DMS114 treated with DMSO at 0.1 percent for 48 hours (cell line): Measurements from ENCODE around the gene NIN.

Experiments
- DNase-seq: peaks from one replicate; lab custom pipeline; 2025; ENCODE audit not compliant: unreplicated experiment; lab: John Stamatoyannopoulos, UW

Gene NIN

DNA sequence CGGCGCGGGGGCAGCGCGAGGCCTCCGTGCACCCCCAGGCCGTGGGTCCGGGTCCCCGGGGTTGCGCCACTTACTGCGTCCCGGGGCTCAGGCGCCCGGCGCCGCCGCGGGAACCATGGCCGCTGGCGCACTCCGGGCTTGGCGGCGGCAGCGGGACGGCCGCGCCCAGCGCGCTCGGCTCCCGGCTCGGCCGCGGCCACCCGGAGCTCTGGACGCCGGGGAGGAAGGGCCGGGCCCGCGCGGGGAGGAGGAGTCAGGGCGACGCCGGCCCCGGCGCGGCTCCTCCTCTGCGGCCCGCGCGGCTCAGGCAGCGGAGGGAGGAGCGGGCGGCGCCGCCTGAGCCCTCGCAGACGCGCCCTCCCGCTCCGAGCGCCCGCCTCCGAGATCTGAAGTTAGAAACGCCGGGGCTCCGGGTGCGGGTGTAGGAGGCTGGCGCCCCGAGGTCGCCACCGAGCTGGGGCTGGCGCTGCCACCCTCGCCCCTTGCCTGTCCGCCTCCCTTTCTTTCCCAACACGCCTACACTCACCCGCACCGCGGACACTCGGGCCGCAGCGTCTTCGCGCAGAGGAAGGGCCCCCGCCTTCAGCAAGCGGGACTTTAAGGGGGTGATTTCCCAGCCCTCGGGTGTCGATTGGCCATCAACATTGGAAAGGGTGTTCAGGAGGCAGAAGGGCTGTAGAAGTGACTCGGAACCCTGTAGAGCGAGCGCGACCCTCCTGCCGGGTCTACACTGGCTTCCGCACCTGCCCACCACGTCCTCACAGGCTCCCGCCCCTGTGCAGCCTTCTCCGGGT lies at the start of gene NIN:
Gene NIN, minus strand, starts transcription at position 231 of the 794 bp plus-strand sequence. CDS start 9,106 bp downstream, outside the sequence.
- DNase-seq, result peak; percentile 49

- DNase-seq, result no peak
Observed at GRCh38 chr14:50875359-50876070, 44.6 kb upstream of the NIN start.

GRCh38 chr14:50874757-50875156 lies 43.8 kb upstream of the NIN start:
- DNase-seq, result no peak

DNA sequence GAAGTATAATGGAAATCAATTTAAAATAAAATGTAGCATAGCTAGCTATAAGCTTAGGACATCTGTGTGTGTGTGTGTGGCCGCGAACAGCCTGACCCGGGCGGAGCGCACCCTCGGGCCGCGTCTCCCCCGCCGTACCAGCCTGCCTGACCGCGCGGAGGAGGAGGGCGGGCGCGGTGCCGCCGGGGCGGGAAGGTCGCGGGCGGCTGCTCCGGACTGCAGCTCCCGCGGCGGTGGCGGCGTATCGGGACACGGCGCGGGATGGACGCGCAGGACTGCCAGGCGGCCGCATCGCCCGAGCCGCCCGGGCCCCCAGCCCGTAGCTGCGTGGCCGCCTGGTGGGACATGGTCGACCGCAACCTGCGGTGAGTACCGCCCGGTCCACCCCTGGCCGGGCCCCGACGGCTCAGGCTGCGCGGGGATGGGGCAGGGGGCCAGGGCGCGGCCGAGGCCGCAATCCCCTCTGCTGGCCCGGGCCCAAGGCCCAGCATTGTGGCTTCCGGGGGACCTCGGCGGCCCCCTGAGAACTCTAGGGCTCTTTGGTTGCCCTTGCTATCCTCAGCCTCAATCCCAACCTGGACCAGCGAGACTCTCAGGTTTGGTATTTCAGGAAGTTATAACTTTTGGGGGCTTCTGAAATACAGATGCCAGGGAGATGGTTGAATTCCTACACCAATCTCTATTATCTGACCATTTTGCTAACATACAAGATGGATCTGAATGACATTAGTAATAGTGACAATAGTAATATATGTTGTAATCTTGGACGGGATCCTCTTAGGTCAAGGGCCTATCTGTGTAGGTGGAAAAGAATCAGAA lies 41.2 kb upstream of the NIN start, which contains the start of gene ABHD12B:
Gene ABHD12B, plus strand, starts transcription at position 140 of the 819 bp plus-strand sequence. Its CDS starts 122 bp downstream, at position 262.
- DNase-seq, result no peak

- no peak for DNase-seq
Observed at GRCh38 chr14:50871228-50871627, 40.3 kb upstream of the NIN start.

- no peak for DNase-seq
Observed at GRCh38 chr14:50865391-50866076, 34.6 kb upstream of the NIN start.

DNA sequence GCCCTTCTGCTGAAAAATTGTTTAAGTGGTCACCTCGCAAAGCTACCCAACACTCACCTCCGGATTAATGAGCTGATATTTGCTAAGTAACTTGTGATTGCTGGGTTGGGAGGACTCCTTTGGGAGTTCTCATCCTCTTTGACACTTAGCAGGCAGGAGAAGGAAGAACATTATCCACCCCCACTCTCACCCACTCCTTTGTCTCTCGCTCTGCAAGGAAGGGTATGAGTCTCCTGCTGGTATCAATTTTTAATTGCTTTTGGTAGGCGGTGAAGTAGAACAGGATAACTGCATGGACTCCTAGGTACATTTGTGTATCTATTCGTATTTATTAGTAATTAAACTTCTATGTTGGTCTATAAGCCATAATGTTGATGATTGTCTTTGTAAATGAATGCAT lies 34.0 kb upstream of the NIN start:
- DNase-seq, result no peak

GRCh38 chr14:50864237-50864636 lies 33.3 kb upstream of the NIN start:
- no peak for DNase-seq

DNA sequence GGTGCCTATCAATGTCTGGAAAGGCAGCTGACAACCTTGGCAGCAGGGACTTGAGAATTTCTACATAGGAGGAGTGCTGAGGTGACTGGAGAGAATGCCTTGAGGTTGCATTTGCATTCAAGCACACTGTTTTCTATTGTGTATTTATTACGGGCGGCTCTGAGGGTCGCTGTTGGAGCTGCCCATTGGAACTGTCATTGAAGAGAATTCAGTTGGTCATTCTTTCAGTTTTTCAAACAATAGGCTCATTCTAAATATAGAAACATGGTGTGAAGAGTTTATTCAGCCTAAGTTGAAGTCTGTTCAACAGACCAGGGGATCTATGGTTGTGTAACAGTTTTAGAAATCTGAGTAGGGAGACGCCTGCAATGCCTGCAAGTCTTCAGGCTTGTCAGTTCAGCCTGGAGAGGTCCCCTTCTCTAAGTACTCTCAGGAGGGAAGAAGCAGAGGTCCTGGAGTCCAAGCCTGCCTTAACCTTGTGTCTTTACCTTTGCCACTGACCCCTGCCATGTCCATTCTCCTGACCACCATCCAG lies 31.1 kb upstream of the NIN start:
- DNase-seq, result no peak

DNA sequence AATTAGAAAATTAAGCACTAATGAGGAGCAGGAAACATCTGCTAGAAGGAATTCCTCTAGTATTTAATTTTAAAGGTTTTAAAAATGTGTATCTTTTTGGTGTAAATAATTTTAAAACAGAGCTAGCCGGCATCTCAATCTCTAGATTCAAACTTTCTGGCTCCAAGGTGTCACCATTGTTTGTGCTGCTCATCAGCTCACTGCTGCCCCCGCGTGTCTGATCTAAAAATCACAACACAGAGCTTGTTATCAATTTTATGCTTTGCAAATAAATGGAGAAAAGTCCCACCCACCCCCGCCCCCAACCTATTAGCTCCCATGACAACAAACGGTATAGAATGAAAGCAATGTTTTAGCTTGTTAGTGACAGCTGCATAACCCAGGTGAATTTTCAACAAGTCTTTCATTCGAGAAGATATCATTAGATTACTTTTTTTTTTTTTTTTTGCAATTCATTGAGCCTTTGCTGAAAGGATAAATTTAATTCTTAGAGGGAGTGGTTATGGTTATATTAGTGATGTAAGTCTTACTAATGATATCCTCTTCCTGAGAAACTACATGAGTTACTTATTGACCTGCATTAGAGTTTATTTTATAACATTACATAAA lies 29.6 kb upstream of the NIN start:
- peak; percentile 74 for DNase-seq

DNA sequence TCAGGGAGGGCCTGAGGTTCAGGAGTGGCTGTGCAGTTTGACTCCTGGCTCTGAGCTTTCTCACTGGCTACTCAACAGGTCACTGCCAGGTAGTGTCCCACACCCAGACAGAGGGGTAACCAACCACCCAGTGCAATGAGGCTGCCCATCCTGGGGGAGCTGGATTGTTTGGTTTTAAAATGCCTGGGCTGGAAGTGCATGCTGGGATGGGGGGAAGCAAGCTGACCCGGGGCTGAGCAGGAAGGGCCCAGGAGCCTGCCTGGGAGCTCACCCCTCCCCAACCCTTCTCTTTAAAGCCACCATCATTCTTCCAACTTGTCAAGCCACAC lies 28.3 kb upstream of the NIN start:
- no peak for DNase-seq

GRCh38 chr14:50856660-50857059 lies 25.7 kb upstream of the NIN start:
- no peak for DNase-seq

GRCh38 chr14:50855558-50855957 lies 24.6 kb upstream of the NIN start:
- no peak for DNase-seq

- DNase-seq, result no peak
Observed at GRCh38 chr14:50854521-50854920, 23.6 kb upstream of the NIN start.

GRCh38 chr14:50853891-50854290 lies 22.9 kb upstream of the NIN start:
- no peak for DNase-seq

- no peak for DNase-seq
Observed at GRCh38 chr14:50846226-50846880, 15.4 kb upstream of the NIN start.

- DNase-seq, result no peak
Observed at GRCh38 chr14:50845166-50845565, 14.2 kb upstream of the NIN start.

DNA sequence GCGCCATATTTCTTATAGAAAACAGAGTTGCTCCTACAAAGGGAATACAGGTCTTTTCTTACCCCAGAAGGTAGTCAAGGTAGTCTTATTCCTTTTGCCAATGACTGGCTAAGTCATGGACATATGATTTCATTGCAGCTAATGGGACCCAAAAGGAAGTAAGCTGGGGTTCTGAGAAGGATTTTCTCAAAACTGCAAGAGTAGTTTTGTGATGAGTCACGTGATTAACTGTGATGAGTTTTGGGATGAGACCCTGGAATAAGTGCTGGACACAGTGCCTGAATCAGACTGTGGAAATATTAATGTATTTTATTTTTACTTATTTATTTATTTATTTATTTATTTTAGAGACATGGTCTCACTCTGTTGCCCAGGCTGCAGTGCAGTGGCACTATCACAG lies 13.4 kb upstream of the NIN start:
- no peak for DNase-seq

DNA sequence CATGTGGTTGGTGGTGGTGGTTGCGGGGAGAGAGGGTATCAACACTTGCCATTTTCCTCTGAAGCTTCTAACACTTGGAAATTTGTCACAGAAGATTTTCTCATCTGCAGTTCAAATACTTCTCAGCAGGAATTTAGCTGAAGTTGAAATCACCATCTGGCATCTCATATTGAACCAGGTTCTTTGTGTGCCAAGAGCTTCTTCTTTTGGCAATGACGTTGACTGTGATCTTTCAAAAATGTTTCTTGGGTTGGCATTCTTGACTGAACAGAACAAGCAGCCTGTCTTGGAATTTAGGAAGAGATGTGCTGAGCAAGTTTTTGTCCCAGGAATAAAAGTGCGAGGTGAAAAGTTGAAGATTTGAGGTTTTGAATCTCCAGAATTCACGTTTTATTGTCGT lies 8.7 kb upstream of the NIN start:
- DNase-seq, result no peak

DNA sequence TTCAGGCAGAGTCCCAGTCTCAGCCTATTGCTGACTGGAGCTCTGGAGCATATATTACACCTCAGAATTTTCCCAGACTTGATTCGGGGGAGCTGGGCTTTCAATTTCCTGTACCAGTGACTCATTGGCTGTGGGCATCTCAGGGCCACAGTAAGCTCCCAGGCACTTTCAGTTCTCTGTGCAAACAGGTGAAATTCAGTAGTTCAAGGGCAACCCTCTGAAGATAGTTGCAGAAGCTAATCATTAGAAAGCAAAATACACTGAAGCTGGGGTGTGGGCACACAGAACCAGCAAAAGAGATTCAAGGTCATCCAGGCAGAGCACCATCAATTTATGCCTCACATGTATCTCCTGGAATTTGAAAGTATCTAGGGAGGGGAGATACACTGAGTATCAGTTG lies 8.1 kb upstream of the NIN start:
- DNase-seq, result no peak
